K562 (cell line): ENCODE data around the gene SHISA5. TPM values are rescaled to one million over a fixed set of nuclear protein-coding genes. Genes with fewer than 3 reads are reported as not detected.

Source experiments
- ATAC-seq: fragments of 200-7000 bp; cut with Tn5 transposase; 3 replicates; pipeline ENCODE4 v1.9.1; 2020; ENCODE audit warnings: moderate library complexity
- BruUV-seq: library from RNA; stranded (reverse); fragments of 400-500 nt; replicated peaks from 2 replicates; lab custom pipeline; 2021; lab: Mats Ljungman, UMichigan
- CTCF ChIA-PET: fragments of 300-600 bp; formaldehyde crosslinking; extraction: SDS; loops from one replicate; lab custom pipeline; 2021; ENCODE audit warnings: low intra/inter-chr PET ratio; lab: Yijun Ruan, JAX
- POLR2A ChIA-PET: fragments of 300-600, 350-650 bp; sonication (Branson Sonifier 250); formaldehyde crosslinking; extraction: SDS; loops from one replicate; lab custom pipeline; 2021; ENCODE audit warnings: antibody characterized with exemption, inconsistent platforms; lab: Yijun Ruan, JAX
- DNase-seq, 4 experiments: peaks; one replicate each; pipeline versions ENCODE4 v3.0.0 to v3.0.0-alpha.2; 2011 to 2018; ENCODE audit warnings: low spot score in 3 of 4, mixed read lengths in 3 of 4; ENCODE audit errors: extremely low read depth in 1 of 4
- FAIRE-seq: peaks from 2 replicates; lab custom pipeline; 2011; peaks lifted over from hg19 to GRCh38; lab: Jason Lieb, UNC
- H2AFZ ChIP-seq: 2 replicates; pipeline ENCODE4 v1.6.0; 2011; ENCODE audit warnings: low read depth, low read length, control low read depth, inconsistent platforms
- H3K27ac ChIP-seq: fragments of 200-600 bp; 3 replicates; pipeline ENCODE4 v1.8.0; 2011; ENCODE audit warnings: low read depth, mild to moderate bottlenecking, control low read depth, inconsistent platforms, low read length, moderate library complexity, mixed read lengths; ENCODE audit errors: extremely low read depth
- H3K27me3 ChIP-seq, 2 experiments: fragments of 300-600 bp in 1 of 2; 2 replicates in 1 of 2; 3 replicates in 1 of 2; pipeline versions ENCODE4 v1.6.0 to v1.8.0; 2011; ENCODE audit warnings: inconsistent platforms in 2 of 2, low read length in 2 of 2, mild to moderate bottlenecking in 1 of 2, mixed read lengths in 1 of 2, moderate library complexity in 1 of 2; ENCODE audit not compliant: control insufficient read depth in 2 of 2, insufficient read depth in 2 of 2
- H3K36me3 ChIP-seq: fragments of 300-600 bp; 3 replicates; pipeline ENCODE4 v1.8.0; 2011; ENCODE audit warnings: mild to moderate bottlenecking, low read length, inconsistent platforms; ENCODE audit not compliant: control insufficient read depth, insufficient read depth
- H3K4me1 ChIP-seq, 2 experiments: fragments of 200-600 bp in 1 of 2; replicated peaks in 1 of 2; 2 replicates in 1 of 2; 3 replicates in 1 of 2; pipeline versions ENCODE4 v1.5.1 to v1.8.0; 2011; ENCODE audit warnings: inconsistent platforms in 2 of 2, low read length in 2 of 2, mild to moderate bottlenecking in 1 of 2, mixed read lengths in 1 of 2, moderate library complexity in 1 of 2; ENCODE audit not compliant: control insufficient read depth in 2 of 2, insufficient read depth in 2 of 2
- H3K4me2 ChIP-seq: 2 replicates; pipeline ENCODE4 v1.6.1; 2011; ENCODE audit warnings: low read length, control low read depth, inconsistent platforms, mixed read lengths; ENCODE audit not compliant: insufficient read depth
- H3K4me3 ChIP-seq: fragments of 200-600 bp; sonication (generic), shearing (Covaris generic); 2 replicates; pipeline ENCODE4 v1.5.1; 2016; ENCODE audit warnings: control low read depth, inconsistent platforms
- H3K79me2 ChIP-seq: fragments of 200-600 bp; 3 replicates; pipeline ENCODE4 v1.8.0; 2011; ENCODE audit warnings: low read length, inconsistent platforms; ENCODE audit not compliant: control insufficient read depth, insufficient read depth
- H3K9ac ChIP-seq, 2 experiments: 2 replicates each; pipeline versions ENCODE4 v1.6.0 to v1.6.1; 2011; ENCODE audit warnings: low read depth in 2 of 2, low read length in 2 of 2, control low read depth in 1 of 2, inconsistent platforms in 1 of 2, mild to moderate bottlenecking in 1 of 2, mixed read lengths in 1 of 2; ENCODE audit not compliant: insufficient read depth in 1 of 2
- H3K9me1 ChIP-seq: one replicate; pipeline ENCODE4 v1.6.0; 2011; ENCODE audit warnings: inconsistent platforms, mild to moderate bottlenecking, low read length, moderate library complexity; ENCODE audit not compliant: control insufficient read depth, insufficient read depth
- H3K9me3 ChIP-seq: replicated peaks from 2 replicates; pipeline ENCODE4 v1.5.1; 2011; ENCODE audit warnings: low read depth, low read length, inconsistent platforms; ENCODE audit not compliant: control insufficient read depth, insufficient read depth
- H4K20me1 ChIP-seq: replicated peaks from 2 replicates; pipeline ENCODE4 v1.6.1; 2011; ENCODE audit warnings: low read length, inconsistent platforms, mixed read lengths; ENCODE audit not compliant: control insufficient read depth, insufficient read depth
- CBX5 ChIP-seq: IDR thresholded peaks from 2 replicates; pipeline ENCODE4 v1.6.1; 2014; ENCODE audit warnings: low read depth, borderline replicate concordance
- ELF1 ChIP-seq: fragments of 200-800 bp; sonication (Bioruptor generic); IDR thresholded peaks from 2 replicates; pipeline ENCODE4 v1.6.1; 2016; ENCODE audit warnings: missing genetic modification characterization, missing compliant biosample characterization
- GABPB1 ChIP-seq: sonication (generic); formaldehyde crosslinking; IDR thresholded peaks from 2 replicates; pipeline ENCODE4 v1.8.0; 2022; ENCODE audit warnings: mild to moderate bottlenecking, missing genetic modification reagents
- HDAC3 ChIP-seq: fragments of 450-650 bp; IDR thresholded peaks from 2 replicates; pipeline ENCODE4 v1.6.1; 2018; ENCODE audit warnings: borderline replicate concordance, mild to moderate bottlenecking, moderate library complexity; ENCODE audit not compliant: partially characterized antibody
- KDM2B ChIP-seq: fragments of 250-450 bp; sonication (Bioruptor Pico); IDR thresholded peaks from 2 replicates; pipeline ENCODE4 v1.8.0; 2021; ENCODE audit warnings: mild to moderate bottlenecking, moderate library complexity
- KLF16 ChIP-seq: IDR thresholded peaks from 2 replicates; pipeline ENCODE4 v1.6.1; 2016; ENCODE audit warnings: antibody characterized with exemption
- KLF6 ChIP-seq: fragments of 250-450 bp; sonication (Bioruptor Pico); IDR thresholded peaks from 2 replicates; pipeline ENCODE4 v1.4.0; 2020; ENCODE audit warnings: mild to moderate bottlenecking, moderate library complexity, borderline replicate concordance
- MECOM ChIP-seq: fragments of 250-450 bp; sonication (Bioruptor Pico); IDR thresholded peaks from 2 replicates; pipeline ENCODE4 v1.8.0; 2022; ENCODE audit warnings: inconsistent platforms
- MTF1 ChIP-seq: fragments of 250-450 bp; sonication (Bioruptor Pico); IDR thresholded peaks from 2 replicates; pipeline ENCODE4 v1.9.0; 2021; ENCODE audit warnings: moderate library complexity, mild to moderate bottlenecking, inconsistent platforms, borderline replicate concordance
- NCOA1 ChIP-seq: fragments of 450-650 bp; IDR thresholded peaks from 2 replicates; pipeline ENCODE4 v1.6.1; 2016; ENCODE audit warnings: low read depth
- PCBP1 ChIP-seq: fragments of 200-400 bp; formaldehyde crosslinking; IDR thresholded peaks from 2 replicates; pipeline ENCODE4 v1.6.1; 2018; ENCODE audit warnings: mild to moderate bottlenecking, low read depth, low read length; ENCODE audit not compliant: poor library complexity, severe bottlenecking
- STAT5A ChIP-seq: IDR thresholded peaks from 2 replicates; pipeline ENCODE4 v1.6.1; 2012; ENCODE audit warnings: low read length, inconsistent platforms, borderline replicate concordance
- YBX1 ChIP-seq: fragments of 450-650 bp; IDR thresholded peaks from 2 replicates; pipeline ENCODE4 v1.7.1; 2016; ENCODE audit warnings: mild to moderate bottlenecking
- ZKSCAN1 ChIP-seq: fragments of 150-350 bp; IDR thresholded peaks from 2 replicates; pipeline ENCODE4 v1.6.1; 2016; ENCODE audit warnings: low read depth, low read length
- ZNF75A ChIP-seq: fragments of 450-650 bp; formaldehyde crosslinking; IDR thresholded peaks from 2 replicates; pipeline ENCODE4 v1.4.0; 2020; ENCODE audit warnings: mild to moderate bottlenecking
- WGBS: fragments of 100-300 bp; shearing (Covaris generic); methylation state at CpG from one replicate; pipeline ENCODE4 v1.1.6; 2016; ENCODE audit warnings: low coverage, mixed read lengths; ENCODE audit not compliant: insufficient coverage; ENCODE audit errors: missing lambda C conversion rate; 5-methylcytosine and 5-hydroxymethylcytosine counted together
- in situ Hi-C: fragments of 300-500 bp; cut with MboI; formaldehyde crosslinking; loops from 4 replicates; pipeline ENCODE4 v1.15.0; 2018; ENCODE audit warnings: inconsistent platforms, mixed read lengths
- intact Hi-C: fragments of 100-400 bp; cut with micrococcal nuclease; formaldehyde crosslinking; loops from 2 replicates; pipeline ENCODE4 v1.14.2; 2022
- polyA plus RNA-seq, 8 experiments: library from polyadenylated mRNA; depleted of rRNA in 4 of 8; stranded (reverse) in 5 of 8; unstranded in 3 of 8; fragments of >200 nt; fragmentation: Nextera tagmentation in 2 of 8; fragmentation: Illumina TruSeq in 1 of 8; extraction: Ambion mirVana in 2 of 8; extraction: Trizol in 1 of 8; gene quantifications; 2 replicates each; pipeline versions ENCODE4 v1.2.1 to v1.2.3, GENCODE V29; 2011 to 2014; ENCODE audit warnings: inconsistent platforms in 1 of 8, missing spikeins in 1 of 8
- total RNA-seq, 7 experiments: library from RNA; depleted of rRNA in 6 of 7; stranded (reverse); fragments of >200 nt in 6 of 7; fragmentation: Illumina TruSeq in 2 of 7; extraction: Trizol in 2 of 7; gene quantifications; 2 replicates each; pipeline versions ENCODE4 v1.2.1 to v1.2.3, GENCODE V29; 2011 to 2021; ENCODE audit warnings: low replicate concordance in 1 of 7
- TF ChIP-seq, protein P1 (sequence below): fragments of 250-450 bp; sonication (Bioruptor Pico); IDR thresholded peaks from 2 replicates; pipeline ENCODE4 v1.6.1; 2021; ENCODE audit warnings: mild to moderate bottlenecking
- TF ChIP-seq, protein P2 (sequence below), 3 experiments: IDR thresholded peaks in 2 of 3; conservative IDR thresholded peaks in 1 of 3; 2 replicates each; pipeline ENCODE4 v1.5.1; 2011 to 2012; ENCODE audit warnings: low read length in 3 of 3, mild to moderate bottlenecking in 3 of 3, control low read depth in 2 of 3, improper control_type of control experiment in 1 of 3, inconsistent platforms in 1 of 3, low read depth in 1 of 3, mixed read lengths in 1 of 3, moderate library complexity in 1 of 3; ENCODE audit not compliant: insufficient read depth in 2 of 3

The SHISA5 gene
- total and polyA plus RNA-seq, 9 of the 15 experiments (the other 6 are each of a cell fraction or from before 2014, with no cell fraction given) = 8.4 to 85.8 (median 56.1) TPM

DNA sequence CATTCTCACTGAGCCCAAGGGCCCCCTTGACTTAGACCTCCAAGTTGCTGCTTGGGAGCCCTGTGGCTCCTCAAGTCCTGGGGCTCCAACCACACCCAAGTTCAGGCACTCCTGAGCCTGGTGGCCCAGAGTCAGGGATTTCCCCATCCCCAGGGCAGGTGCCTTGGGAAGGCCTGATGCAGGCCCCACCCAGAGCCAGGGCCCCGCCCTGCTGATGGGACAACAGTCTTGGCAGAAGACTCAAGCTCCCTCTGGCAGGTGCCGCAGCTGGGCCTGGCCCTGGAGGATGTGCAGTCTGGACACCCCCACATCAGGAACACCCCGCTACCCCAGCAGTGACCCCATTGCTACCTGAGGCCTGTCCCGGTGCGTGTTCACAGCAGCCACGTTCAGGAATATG, 17.7 kb upstream of the SHISA5 start:
- intact Hi-C loops (no loop called here), in situ Hi-C loops (no loop called here)
- H4K20me1 ChIP-seq = no peaks in the 10 kb centered on the region
- H3K79me2 ChIP-seq = no peaks in the 10 kb centered on the region
- no peak overlapping the region for H3K9ac ChIP-seq
- TF ChIP-seq NCOA1 (no peak), ELF1 (tag) (no peak)
- peaks cover 3% of the 10 kb centered on the region for H3K9me1 ChIP-seq
- WGBS = 88% methylated on average over 6 of the region's 6 CpGs
- DNase-seq = no peak
- CTCF ChIA-PET = no interaction called here
- H3K9me3 ChIP-seq = no peaks in the 10 kb centered on the region
- ATAC-seq = no peak
- H3K27me3 ChIP-seq = no peaks in the 10 kb centered on the region
- no peak overlapping the region for H3K27ac ChIP-seq
- H3K4me2 ChIP-seq = no peak overlapping the region
- FAIRE-seq = no peak
- no TSS peak for BruUV-seq
- H3K36me3 ChIP-seq = peaks cover 24% of the 10 kb centered on the region; the same call in 2 of the 3 replicates
- POLR2A ChIA-PET = no interaction called here
- H3K4me3 ChIP-seq = no peak overlapping the region
- H2AFZ ChIP-seq = no peak overlapping the region
- H3K4me1 ChIP-seq = 0 out of 5 replicates have a peak, but pooled peaks cover 0 to under 1% of the 10 kb centered on the region in 2 experiments

DNA sequence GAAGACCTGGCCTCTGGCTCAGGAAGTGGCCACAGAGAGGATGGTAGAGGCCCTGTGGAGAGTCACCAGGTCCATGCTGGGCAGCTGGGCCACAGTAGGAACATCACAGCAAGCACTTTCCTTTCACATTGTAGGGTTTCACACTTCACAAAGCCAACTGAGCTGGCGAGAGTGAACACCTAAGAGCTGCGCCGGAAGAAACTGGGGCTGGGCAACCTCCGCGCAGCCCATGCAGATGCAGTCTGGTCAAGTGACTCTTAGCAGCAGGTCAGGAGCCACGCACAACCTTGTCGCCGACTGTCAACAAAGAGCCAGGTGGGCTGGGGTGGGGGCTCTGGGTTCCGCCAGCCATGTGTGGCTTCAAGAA, 15.3 kb upstream of the SHISA5 start:
- H3K4me3 ChIP-seq = no peak overlapping the region
- H3K27ac ChIP-seq = no peak overlapping the region
- no peak overlapping the region for H3K9ac ChIP-seq
- no peaks in the 10 kb centered on the region for H4K20me1 ChIP-seq
- H3K79me2 ChIP-seq = no peaks in the 10 kb centered on the region
- 0 out of 5 replicates have a peak, but pooled peaks cover 0 to 3% of the 10 kb centered on the region in 2 experiments for H3K4me1 ChIP-seq
- 94% methylated on average over 3 of the region's 9 CpGs for WGBS
- no peaks in the 10 kb centered on the region for H3K9me3 ChIP-seq
- ATAC-seq (no peak), DNase-seq (no peak), FAIRE-seq (no peak)
- intact Hi-C loops (no loop called here), in situ Hi-C loops (no loop called here)
- H3K4me2 ChIP-seq = no peak overlapping the region
- ChIA-PET POLR2A (interaction anchor here (1.1 kb wide), 1 partner anchor 11 kb away, joined by 5 read pairs; no protein-coding TSS in a partner anchor), CTCF (no interaction called here)
- H3K36me3 ChIP-seq = peaks cover 18% of the 10 kb centered on the region; the same call in 2 of the 3 replicates
- H3K27me3 ChIP-seq = no peaks in the 10 kb centered on the region
- no TSS peak for BruUV-seq
- no peak overlapping the region for H2AFZ ChIP-seq
- peaks cover 2% of the 10 kb centered on the region for H3K9me1 ChIP-seq
- TF ChIP-seq, protein P1, sequence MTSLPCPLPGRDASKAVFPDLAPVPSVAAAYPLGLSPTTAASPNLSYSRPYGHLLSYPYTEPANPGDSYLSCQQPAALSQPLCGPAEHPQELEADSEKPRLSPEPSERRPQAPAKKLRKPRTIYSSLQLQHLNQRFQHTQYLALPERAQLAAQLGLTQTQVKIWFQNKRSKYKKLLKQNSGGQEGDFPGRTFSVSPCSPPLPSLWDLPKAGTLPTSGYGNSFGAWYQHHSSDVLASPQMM (CRISPR knock-in tag) = no peak
- TF ChIP-seq GABPB1 (CRISPR knock-in tag) = no peak
- TF ChIP-seq KLF6 (CRISPR knock-in tag) = no peak
- TF ChIP-seq KDM2B = no peak
- TF ChIP-seq YBX1 = no peak
- TF ChIP-seq CBX5 = no peak
- no peak for TF ChIP-seq MTF1
- TF ChIP-seq MECOM = no peak
- no peak for TF ChIP-seq STAT5A
- no peak for TF ChIP-seq KLF16
- TF ChIP-seq ZNF75A (CRISPR knock-in tag) = no peak
- no peak for TF ChIP-seq HDAC3
- no peak for TF ChIP-seq PCBP1
- TF ChIP-seq, protein P2, sequence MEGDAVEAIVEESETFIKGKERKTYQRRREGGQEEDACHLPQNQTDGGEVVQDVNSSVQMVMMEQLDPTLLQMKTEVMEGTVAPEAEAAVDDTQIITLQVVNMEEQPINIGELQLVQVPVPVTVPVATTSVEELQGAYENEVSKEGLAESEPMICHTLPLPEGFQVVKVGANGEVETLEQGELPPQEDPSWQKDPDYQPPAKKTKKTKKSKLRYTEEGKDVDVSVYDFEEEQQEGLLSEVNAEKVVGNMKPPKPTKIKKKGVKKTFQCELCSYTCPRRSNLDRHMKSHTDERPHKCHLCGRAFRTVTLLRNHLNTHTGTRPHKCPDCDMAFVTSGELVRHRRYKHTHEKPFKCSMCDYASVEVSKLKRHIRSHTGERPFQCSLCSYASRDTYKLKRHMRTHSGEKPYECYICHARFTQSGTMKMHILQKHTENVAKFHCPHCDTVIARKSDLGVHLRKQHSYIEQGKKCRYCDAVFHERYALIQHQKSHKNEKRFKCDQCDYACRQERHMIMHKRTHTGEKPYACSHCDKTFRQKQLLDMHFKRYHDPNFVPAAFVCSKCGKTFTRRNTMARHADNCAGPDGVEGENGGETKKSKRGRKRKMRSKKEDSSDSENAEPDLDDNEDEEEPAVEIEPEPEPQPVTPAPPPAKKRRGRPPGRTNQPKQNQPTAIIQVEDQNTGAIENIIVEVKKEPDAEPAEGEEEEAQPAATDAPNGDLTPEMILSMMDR (IDR thresholded peaks at IDR 0.05 in 2 of 3, conservative IDR thresholded peaks at IDR 0.05 in 1 of 3; ENCODE audit: insufficient read depth in 2 of 3, low read depth in 1 of 3, low read length in 3 of 3) = no peak
- no peak for TF ChIP-seq ZKSCAN1
